Activated naive CD4-positive, alpha-beta T cell treated with anti-CD3 and anti-CD28 coated beads for 36 hours (primary cell): Measurements from ENCODE around the gene ARHGAP42. TPM values are rescaled to one million over a fixed set of nuclear protein-coding genes. Genes with fewer than 3 reads are reported as not detected.

Experiments
- CTCF ChIA-PET: fragments of 350-600 bp; sonication (Branson Sonifier 250); formaldehyde crosslinking; loops from one replicate; lab custom pipeline; 2021; ENCODE audit warnings: antibody characterized with exemption; lab: Charles Lee
- DNase-seq: peaks from one replicate; pipeline ENCODE4 v3.0.0-alpha.2; 2020
- H3K27ac Mint-ChIP-seq: one replicate; pipeline ENCODE4 v1.8.0; 2021; ENCODE audit warnings: mild to moderate bottlenecking, mixed read lengths
- H3K27me3 Mint-ChIP-seq: one replicate; pipeline ENCODE4 v1.8.0; 2021; ENCODE audit warnings: low read depth, mixed read lengths
- H3K36me3 Mint-ChIP-seq: one replicate; pipeline ENCODE4 v1.8.0; 2021; ENCODE audit warnings: low read depth, mixed read lengths
- H3K4me1 Mint-ChIP-seq: one replicate; pipeline ENCODE4 v1.8.0; 2021; ENCODE audit warnings: low read depth, mixed read lengths
- H3K4me3 Mint-ChIP-seq: one replicate; pipeline ENCODE4 v1.8.0; 2021; ENCODE audit warnings: mild to moderate bottlenecking, moderate library complexity, mixed read lengths
- H3K9me3 Mint-ChIP-seq: one replicate; pipeline ENCODE4 v1.8.0; 2021; ENCODE audit warnings: mixed read lengths
- intact Hi-C: fragments of 100-400 bp; cut with micrococcal nuclease; formaldehyde crosslinking; loops from one replicate; pipeline ENCODE4 v1.15.1; 2023
- total RNA-seq, 2 experiments: library from RNA; stranded (reverse); gene quantifications; one replicate each; pipeline ENCODE4 v1.2.3, GENCODE V29; 2021

ARHGAP42 gene
- total RNA-seq, 2 experiments from 2014 or later = not detected

- H3K9me3 Mint-ChIP-seq = peaks cover 2% of the 10 kb centered on the region
- no peak for DNase-seq
- CTCF ChIA-PET = no interaction called here
- no peak overlapping the region for H3K4me3 Mint-ChIP-seq
- H3K27me3 Mint-ChIP-seq = no peaks in the 10 kb centered on the region
- H3K27ac Mint-ChIP-seq = no peak overlapping the region
- no peaks in the 10 kb centered on the region for H3K36me3 Mint-ChIP-seq
- intact Hi-C loops = no loop called here
- no peaks in the 10 kb centered on the region for H3K4me1 Mint-ChIP-seq
Measured at GRCh38 chr11:100709233-100709957, 22.3 kb downstream of the ARHGAP42 start.

DNA sequence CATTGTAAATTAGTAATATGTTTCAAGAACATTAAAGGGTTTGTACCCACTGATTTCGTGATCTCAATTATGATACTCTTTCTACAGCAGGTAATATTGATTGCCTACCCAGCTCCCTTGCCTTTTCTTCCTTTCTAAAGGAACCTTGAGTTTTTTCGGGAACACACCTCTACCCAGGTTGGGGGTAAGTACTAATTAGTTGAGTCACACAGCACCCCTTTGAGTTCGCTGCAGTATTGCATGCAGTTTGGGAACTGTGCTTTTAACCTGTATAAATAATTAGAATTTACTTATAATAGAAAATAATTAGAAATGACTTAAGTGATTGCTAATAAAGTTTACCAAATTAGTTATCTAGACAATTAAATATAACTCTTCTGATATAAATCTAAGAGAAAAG lies 24.9 kb downstream of the ARHGAP42 start:
- no peak for DNase-seq
- H3K27ac Mint-ChIP-seq = no peak overlapping the region
- intact Hi-C loops = no loop called here
- no peaks in the 10 kb centered on the region for H3K27me3 Mint-ChIP-seq
- H3K4me1 Mint-ChIP-seq = no peaks in the 10 kb centered on the region
- no peaks in the 10 kb centered on the region for H3K36me3 Mint-ChIP-seq
- no peak overlapping the region for H3K4me3 Mint-ChIP-seq
- CTCF ChIA-PET = no interaction called here
- H3K9me3 Mint-ChIP-seq = no peaks in the 10 kb centered on the region

DNA sequence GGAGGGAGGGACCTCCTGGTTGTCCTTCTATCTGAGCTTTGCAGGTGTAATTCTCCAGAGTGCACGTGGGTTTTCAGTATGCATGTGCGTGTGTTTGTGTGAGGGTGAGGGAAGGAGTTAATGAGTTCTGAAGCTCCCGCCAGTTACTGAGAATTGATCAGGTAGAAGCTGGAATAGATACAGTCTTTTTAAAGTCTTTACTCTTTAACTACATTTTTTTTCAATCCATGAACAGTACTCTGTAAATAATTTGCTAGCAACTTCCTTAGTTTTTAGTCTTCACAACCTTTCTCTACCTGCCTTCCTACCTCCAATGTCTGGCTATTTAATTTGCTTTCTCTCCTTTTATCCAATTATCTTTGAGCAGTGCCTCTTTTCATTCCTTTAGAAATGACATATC lies 25.5 kb downstream of the ARHGAP42 start:
- Mint-ChIP-seq H3K9me3 (no peaks in the 10 kb centered on the region), H3K4me1 (no peaks in the 10 kb centered on the region), H3K27me3 (no peaks in the 10 kb centered on the region), H3K36me3 (no peaks in the 10 kb centered on the region), H3K27ac (no peak overlapping the region), H3K4me3 (no peak overlapping the region)
- no peak for DNase-seq
- intact Hi-C loops = no loop called here
- CTCF ChIA-PET = no interaction called here

DNA sequence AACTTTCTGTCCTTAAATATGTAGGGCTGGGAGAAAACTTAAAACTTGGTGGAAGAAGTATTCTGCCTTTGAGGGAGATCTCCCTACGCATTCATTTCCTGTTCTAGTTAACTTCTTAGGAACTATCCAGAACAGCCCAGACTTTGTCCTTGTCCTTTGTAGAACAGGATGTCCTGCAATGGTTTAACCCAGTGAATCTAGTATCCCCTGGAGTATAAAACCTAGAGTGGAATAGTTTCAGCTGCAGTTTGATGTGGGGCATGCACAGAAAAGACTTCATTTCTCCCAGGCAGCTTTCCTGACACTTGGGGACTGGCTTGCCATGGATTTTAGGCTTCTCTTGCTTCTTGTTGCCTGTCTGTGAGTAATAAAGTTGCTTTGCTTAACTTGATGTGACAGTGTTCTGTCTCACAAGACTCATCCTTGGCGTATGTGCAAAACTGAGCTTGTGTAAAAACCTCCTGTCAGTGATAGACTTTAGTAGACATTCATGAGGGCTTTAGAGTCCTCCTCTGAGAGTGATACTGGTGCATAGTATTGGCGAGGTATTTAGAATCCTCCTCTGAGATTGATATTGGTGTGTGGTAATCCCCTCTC lies 28.2 kb downstream of the ARHGAP42 start:
- no peaks in the 10 kb centered on the region for H3K4me1 Mint-ChIP-seq

GRCh38 chr11:100716838-100717237 lies 29.8 kb downstream of the ARHGAP42 start:
- H3K36me3 Mint-ChIP-seq = no peaks in the 10 kb centered on the region
- intact Hi-C loops = no loop called here
- H3K27ac Mint-ChIP-seq = no peak overlapping the region
- no peak overlapping the region for H3K4me3 Mint-ChIP-seq
- no peak for DNase-seq
- H3K4me1 Mint-ChIP-seq = no peaks in the 10 kb centered on the region
- no peaks in the 10 kb centered on the region for H3K27me3 Mint-ChIP-seq
- peaks cover 3% of the 10 kb centered on the region for H3K9me3 Mint-ChIP-seq
- CTCF ChIA-PET = no interaction called here

More for the DNA sequence above, 28.2 kb downstream of the ARHGAP42 start:
- Mint-ChIP-seq H3K27me3 (no peaks in the 10 kb centered on the region), H3K4me3 (no peak overlapping the region), H3K9me3 (no peaks in the 10 kb centered on the region), H3K27ac (no peak overlapping the region), H3K36me3 (no peaks in the 10 kb centered on the region)
- CTCF ChIA-PET = no interaction called here
- intact Hi-C loops = no loop called here
- DNase-seq = no peak

GRCh38 chr11:100719362-100719761 lies 32.3 kb downstream of the ARHGAP42 start:
- no peak overlapping the region for H3K27ac Mint-ChIP-seq
- CTCF ChIA-PET = no interaction called here
- intact Hi-C loops = no loop called here
- H3K4me3 Mint-ChIP-seq = no peak overlapping the region
- H3K27me3 Mint-ChIP-seq = no peaks in the 10 kb centered on the region
- H3K36me3 Mint-ChIP-seq = no peaks in the 10 kb centered on the region
- no peak for DNase-seq
- peaks cover 3% of the 10 kb centered on the region for H3K9me3 Mint-ChIP-seq
- no peaks in the 10 kb centered on the region for H3K4me1 Mint-ChIP-seq

GRCh38 chr11:100719809-100720221 lies 32.7 kb downstream of the ARHGAP42 start:
- CTCF ChIA-PET = no interaction called here
- Mint-ChIP-seq H3K4me1 (no peaks in the 10 kb centered on the region), H3K36me3 (no peaks in the 10 kb centered on the region), H3K4me3 (no peak overlapping the region), H3K27me3 (no peaks in the 10 kb centered on the region), H3K9me3 (peaks cover 3% of the 10 kb centered on the region), H3K27ac (no peak overlapping the region)
- no peak for DNase-seq
- intact Hi-C loops = no loop called here

- intact Hi-C loops = no loop called here
- Mint-ChIP-seq H3K4me1 (no peaks in the 10 kb centered on the region), H3K4me3 (no peak overlapping the region), H3K27me3 (peaks cover 3% of the 10 kb centered on the region), H3K36me3 (no peaks in the 10 kb centered on the region), H3K27ac (no peak overlapping the region), H3K9me3 (peaks cover 3% of the 10 kb centered on the region)
- DNase-seq = no peak
- CTCF ChIA-PET = interaction anchor here (0.7 kb wide), 1 partner anchor 125 kb away, joined by 3 read pairs; no protein-coding TSS in a partner anchor
Measured at GRCh38 chr11:100726680-100727079, 39.6 kb downstream of the ARHGAP42 start.

DNA sequence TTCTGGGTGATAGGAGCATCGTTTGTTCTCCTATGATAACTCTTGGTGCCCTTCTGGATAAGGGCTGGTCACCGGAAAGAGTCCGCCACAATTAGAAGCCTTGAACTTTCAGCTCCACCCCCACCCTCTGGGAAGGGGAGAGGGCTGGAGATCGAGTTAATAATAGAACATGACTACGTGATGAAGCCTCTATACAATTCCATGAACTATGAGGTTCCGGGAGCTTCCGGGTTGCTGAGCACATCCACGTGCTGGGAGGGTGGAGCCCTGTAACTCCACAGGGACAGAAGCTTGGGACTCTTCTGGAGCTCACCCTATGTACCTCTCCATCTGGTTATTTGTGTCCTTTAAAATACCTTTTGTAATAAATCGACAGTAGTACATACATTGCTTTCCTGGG lies 40.3 kb downstream of the ARHGAP42 start:
- CTCF ChIA-PET = no interaction called here
- DNase-seq = no peak
- intact Hi-C loops = no loop called here
- Mint-ChIP-seq H3K9me3 (peaks cover 3% of the 10 kb centered on the region), H3K36me3 (no peaks in the 10 kb centered on the region), H3K4me3 (no peak overlapping the region), H3K4me1 (no peaks in the 10 kb centered on the region), H3K27ac (no peak overlapping the region), H3K27me3 (peaks cover 3% of the 10 kb centered on the region)

GRCh38 chr11:100730266-100730665 lies 43.2 kb downstream of the ARHGAP42 start:
- no peaks in the 10 kb centered on the region for H3K36me3 Mint-ChIP-seq
- peaks cover 3% of the 10 kb centered on the region for H3K27me3 Mint-ChIP-seq
- CTCF ChIA-PET = no interaction called here
- DNase-seq = no peak
- intact Hi-C loops = no loop called here
- H3K4me1 Mint-ChIP-seq = no peaks in the 10 kb centered on the region
- H3K27ac Mint-ChIP-seq = no peak overlapping the region
- H3K9me3 Mint-ChIP-seq = peaks cover 3% of the 10 kb centered on the region
- no peak overlapping the region for H3K4me3 Mint-ChIP-seq

DNA sequence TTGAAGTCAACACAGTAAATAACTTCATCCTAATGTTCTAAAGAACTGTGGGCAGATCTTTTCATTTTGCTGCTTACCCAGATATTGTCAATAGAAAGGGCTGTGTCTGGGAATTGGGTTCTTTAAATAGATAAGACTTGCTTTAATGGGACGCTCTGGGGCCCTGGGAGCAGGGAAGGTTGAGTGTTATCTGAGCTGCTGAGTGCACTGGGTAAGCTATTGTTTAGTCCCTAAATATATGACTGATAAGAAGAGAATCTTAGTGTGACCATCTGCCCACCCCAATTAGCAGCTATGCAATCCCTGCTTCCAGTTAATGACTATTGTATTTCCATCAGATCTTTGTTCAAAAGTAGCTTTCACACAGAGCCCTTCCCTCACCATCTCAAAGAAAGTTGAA lies 44.4 kb downstream of the ARHGAP42 start:
- DNase-seq = no peak
- no peak overlapping the region for H3K27ac Mint-ChIP-seq
- peaks cover 3% of the 10 kb centered on the region for H3K27me3 Mint-ChIP-seq
- CTCF ChIA-PET = no interaction called here
- H3K4me1 Mint-ChIP-seq = no peaks in the 10 kb centered on the region
- no peak overlapping the region for H3K4me3 Mint-ChIP-seq
- intact Hi-C loops = no loop called here
- H3K9me3 Mint-ChIP-seq = peaks cover 3% of the 10 kb centered on the region
- H3K36me3 Mint-ChIP-seq = no peaks in the 10 kb centered on the region

GRCh38 chr11:100732949-100733348 lies 45.9 kb downstream of the ARHGAP42 start:
- no peaks in the 10 kb centered on the region for H3K36me3 Mint-ChIP-seq
- CTCF ChIA-PET = no interaction called here
- intact Hi-C loops = no loop called here
- H3K4me3 Mint-ChIP-seq = no peak overlapping the region
- H3K4me1 Mint-ChIP-seq = no peaks in the 10 kb centered on the region
- peaks cover 3% of the 10 kb centered on the region for H3K27me3 Mint-ChIP-seq
- no peak overlapping the region for H3K27ac Mint-ChIP-seq
- DNase-seq = no peak
- peaks cover 3% of the 10 kb centered on the region for H3K9me3 Mint-ChIP-seq
